ENCODE results near the gene LIG3. TPM values are rescaled to one million over a fixed set of nuclear protein-coding genes. Genes with fewer than 3 reads are reported as not detected.
A peak's percentile ranks its signal among the peaks of the same experiment; 100 is the strongest.

Gene LIG3
- total and polyA plus RNA-seq, 2 experiments from 2014 or later, result 11.8 to 22.0 TPM

DNA sequence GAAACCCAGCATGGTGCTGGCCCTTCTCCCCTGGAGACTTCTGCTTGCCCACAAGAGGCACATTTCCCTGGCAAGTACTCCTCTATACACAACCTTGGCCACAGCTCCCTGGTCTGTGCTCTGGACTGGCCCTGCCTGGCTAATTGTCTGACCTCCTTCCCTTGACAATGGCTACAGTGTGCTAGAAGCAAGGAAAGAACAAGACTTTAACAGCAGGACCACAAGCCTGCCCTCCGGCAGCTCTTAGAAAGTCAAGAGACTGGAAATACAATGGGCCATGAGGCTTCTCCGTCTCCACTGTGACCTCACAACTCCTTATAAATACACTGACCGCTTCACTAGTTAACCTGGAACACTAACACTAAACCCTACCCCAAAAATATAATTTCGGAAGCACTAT is 36.7 kb downstream of the LIG3 start:
- Histone ChIP-seq H3K4me2 (ENCODE audit: unreplicated experiment) (no peak overlapping the region), H3K9me3 (ENCODE audit: low read depth) (no peaks in the 10 kb centered on the region), H3K27ac (no peak overlapping the region), H2AFZ (no peak overlapping the region), H3F3A (ENCODE audit: insufficient read depth) (peaks cover 5% of the 10 kb centered on the region), H3K36me3 (ENCODE audit: low read depth) (no peaks in the 10 kb centered on the region; the same call in 1 of the 2 replicates), H3K4me1 (ENCODE audit: insufficient read depth) (peaks cover 3% of the 10 kb centered on the region), H3K4me3 (no peak overlapping the region), H3K27me3 (replicated peaks; ENCODE audit: insufficient read depth) (no peaks in the 10 kb centered on the region), H3K9me2 (ENCODE audit: insufficient read depth) (no peaks in the 10 kb centered on the region), H3K79me2 (ENCODE audit: insufficient read depth) (no peaks in the 10 kb centered on the region), H3K9ac (no peak overlapping the region), H4K20me1 (ENCODE audit: insufficient read depth) (no peaks in the 10 kb centered on the region)
- DNase-seq, result no peak
- TF ChIP-seq EZH2phosphoT487 (IDR thresholded peaks at IDR 0.05; ENCODE audit: insufficient read depth, low read depth), result no peak
- no peak for TF ChIP-seq EZH2 (IDR thresholded peaks at IDR 0.05; ENCODE audit: insufficient read depth, poor library complexity, severe bottlenecking)
- 96 to 100% methylated on average over 4 of the region's 4 CpGs for WGBS, 2 experiments (ENCODE audit: low coverage in 1 of 2, low lambda C conversion rate in 2 of 2, missing lambda C conversion rate in 2 of 2)
- in situ Hi-C loops (cut with MboI), result no loop called here

GRCh38 chr17:35018814-35019213 is 38.5 kb downstream of the LIG3 start:
- H3F3A ChIP-seq (ENCODE audit: insufficient read depth), result peaks cover 22% of the 10 kb centered on the region
- H3K9me2 ChIP-seq (ENCODE audit: insufficient read depth), result no peaks in the 10 kb centered on the region
- H4K20me1 ChIP-seq (ENCODE audit: insufficient read depth), result no peaks in the 10 kb centered on the region
- H3K4me2 ChIP-seq (ENCODE audit: unreplicated experiment), result no peak overlapping the region
- H2AFZ ChIP-seq, result no peak overlapping the region
- no peaks in the 10 kb centered on the region for H3K27me3 ChIP-seq (replicated peaks; ENCODE audit: insufficient read depth)
- no peak overlapping the region for H3K27ac ChIP-seq
- in situ Hi-C loops (cut with MboI), result no loop called here
- H3K79me2 ChIP-seq (ENCODE audit: insufficient read depth), result no peaks in the 10 kb centered on the region
- TF ChIP-seq EZH2phosphoT487 (IDR thresholded peaks at IDR 0.05; ENCODE audit: insufficient read depth, low read depth) (no peak), EZH2 (IDR thresholded peaks at IDR 0.05; ENCODE audit: insufficient read depth, poor library complexity, severe bottlenecking) (no peak)
- WGBS, 2 experiments (ENCODE audit: low coverage in 1 of 2, low lambda C conversion rate in 2 of 2, missing lambda C conversion rate in 2 of 2), result 97 to 98% methylated on average over 2 of the region's 2 CpGs
- peaks cover 13% of the 10 kb centered on the region for H3K4me1 ChIP-seq (ENCODE audit: insufficient read depth)
- H3K9me3 ChIP-seq (ENCODE audit: low read depth), result no peaks in the 10 kb centered on the region
- H3K4me3 ChIP-seq, result no peak overlapping the region
- H3K9ac ChIP-seq, result no peak overlapping the region
- H3K36me3 ChIP-seq (ENCODE audit: low read depth), result no peaks in the 10 kb centered on the region; the same call in 1 of the 2 replicates
- no peak for DNase-seq

- Histone ChIP-seq H3F3A (ENCODE audit: insufficient read depth) (peaks cover 22% of the 10 kb centered on the region), H3K4me2 (ENCODE audit: unreplicated experiment) (no peak overlapping the region), H3K9me3 (ENCODE audit: low read depth) (no peaks in the 10 kb centered on the region), H3K9me2 (ENCODE audit: insufficient read depth) (no peaks in the 10 kb centered on the region), H3K27ac (no peak overlapping the region), H3K4me3 (no peak overlapping the region), H3K79me2 (ENCODE audit: insufficient read depth) (no peaks in the 10 kb centered on the region), H3K4me1 (ENCODE audit: insufficient read depth) (peaks cover 13% of the 10 kb centered on the region), H3K36me3 (ENCODE audit: low read depth) (no peaks in the 10 kb centered on the region; the same call in 1 of the 2 replicates), H3K27me3 (replicated peaks; ENCODE audit: insufficient read depth) (no peaks in the 10 kb centered on the region), H2AFZ (no peak overlapping the region), H3K9ac (no peak overlapping the region), H4K20me1 (ENCODE audit: insufficient read depth) (no peaks in the 10 kb centered on the region)
- WGBS, 2 experiments (ENCODE audit: low coverage in 1 of 2, low lambda C conversion rate in 2 of 2, missing lambda C conversion rate in 2 of 2), result 92 to 93% methylated on average over 6 of the region's 6 CpGs
- TF ChIP-seq EZH2phosphoT487 (IDR thresholded peaks at IDR 0.05; ENCODE audit: insufficient read depth, low read depth), result no peak
- no peak for TF ChIP-seq EZH2 (IDR thresholded peaks at IDR 0.05; ENCODE audit: insufficient read depth, poor library complexity, severe bottlenecking)
- in situ Hi-C loops (cut with MboI), result no loop called here
- no peak for DNase-seq
These were observed 39.3 kb downstream of the LIG3 start for GRCh38 chr17:35019386-35020179.

- TF ChIP-seq EZH2 (IDR thresholded peaks at IDR 0.05; ENCODE audit: insufficient read depth, poor library complexity, severe bottlenecking), result no peak
- 91 to 97% methylated on average over 11 of the region's 11 CpGs for WGBS, 2 experiments (ENCODE audit: low coverage in 1 of 2, low lambda C conversion rate in 2 of 2, missing lambda C conversion rate in 2 of 2)
- H3K9me3 ChIP-seq (ENCODE audit: low read depth), result no peaks in the 10 kb centered on the region
- H3K9me2 ChIP-seq (ENCODE audit: insufficient read depth), result no peaks in the 10 kb centered on the region
- peaks cover 13% of the 10 kb centered on the region for H3K4me1 ChIP-seq (ENCODE audit: insufficient read depth)
- H3K9ac ChIP-seq, result peak overlapping the region; percentile 64
- H3K4me3 ChIP-seq, result no peak overlapping the region
- H3F3A ChIP-seq (ENCODE audit: insufficient read depth), result peaks cover 22% of the 10 kb centered on the region
- H2AFZ ChIP-seq, result peak overlapping the region; percentile 73; the same call in 1 of the 2 replicates
- in situ Hi-C loops (cut with MboI), result no loop called here
- no peak for DNase-seq
- peak overlapping the region; percentile 23 for H3K4me2 ChIP-seq (ENCODE audit: unreplicated experiment)
- no peaks in the 10 kb centered on the region for H3K79me2 ChIP-seq (ENCODE audit: insufficient read depth)
- no peaks in the 10 kb centered on the region for H4K20me1 ChIP-seq (ENCODE audit: insufficient read depth)
- peak overlapping the region; percentile 88 for H3K27ac ChIP-seq
- no peaks in the 10 kb centered on the region for H3K27me3 ChIP-seq (replicated peaks; ENCODE audit: insufficient read depth)
- H3K36me3 ChIP-seq (ENCODE audit: low read depth), result no peaks in the 10 kb centered on the region
These were observed 41.4 kb downstream of the LIG3 start for GRCh38 chr17:35021520-35022380.

Measured in GM23248 (cell line).